Right atrium auricular region (tissue), 2 donors: ENCODE results near the gene TRIM62. TPM values are rescaled to one million over a fixed set of nuclear protein-coding genes. Genes with fewer than 3 reads are reported as not detected.

ENCODE experiments used
- DNase-seq: peaks from one replicate; pipeline ENCODE4 v3.0.0-alpha.2; 2019; ENCODE audit warnings: low spot score
- H3K27ac ChIP-seq, 2 donors: fragments of 200-600 bp; sonication (generic); 1 replicate in 1 of 2; 2 replicates in 1 of 2; pipeline ENCODE4 v1.5.1; 2016 to 2019
- H3K27me3 ChIP-seq, 2 donors: fragments of 200-600 bp; sonication (generic); one replicate each; pipeline versions ENCODE4 v1.5.1 to v1.6.0; 2017 to 2019
- H3K36me3 ChIP-seq: fragments of 200-600 bp; sonication (generic); one replicate; pipeline ENCODE4 v1.5.1; 2016
- H3K4me1 ChIP-seq, 2 donors: fragments of 200-600 bp; sonication (generic); one replicate each; pipeline versions ENCODE4 v1.5.1 to v1.6.0; 2017 to 2019
- H3K4me3 ChIP-seq, 2 donors: fragments of 200-600 bp; sonication (generic); 1 replicate in 1 of 2; 2 replicates in 1 of 2; pipeline ENCODE4 v1.5.1; 2017 to 2019; ENCODE audit warnings: mild to moderate bottlenecking in 1 of 2, moderate library complexity in 1 of 2
- H3K9me3 ChIP-seq, 2 donors: fragments of 200-600 bp; sonication (generic); one replicate each; pipeline ENCODE4 v1.5.1; 2019
- total RNA-seq, 2 donors: library from RNA; depleted of rRNA; stranded (reverse); fragments of >200 nt; gene quantifications; one replicate each; pipeline ENCODE4 v1.1.0, GENCODE V29; 2016
- TF ChIP-seq, protein P1 (sequence below), 2 donors: fragments of 200-600 bp; sonication (generic); IDR thresholded peaks; one replicate each; pipeline ENCODE4 v1.5.1; 2019; ENCODE audit warnings: antibody characterized with exemption in 2 of 2

Gene TRIM62
- total RNA-seq, 2 donors from 2014 or later: 2.4 to 6.8 TPM

DNA sequence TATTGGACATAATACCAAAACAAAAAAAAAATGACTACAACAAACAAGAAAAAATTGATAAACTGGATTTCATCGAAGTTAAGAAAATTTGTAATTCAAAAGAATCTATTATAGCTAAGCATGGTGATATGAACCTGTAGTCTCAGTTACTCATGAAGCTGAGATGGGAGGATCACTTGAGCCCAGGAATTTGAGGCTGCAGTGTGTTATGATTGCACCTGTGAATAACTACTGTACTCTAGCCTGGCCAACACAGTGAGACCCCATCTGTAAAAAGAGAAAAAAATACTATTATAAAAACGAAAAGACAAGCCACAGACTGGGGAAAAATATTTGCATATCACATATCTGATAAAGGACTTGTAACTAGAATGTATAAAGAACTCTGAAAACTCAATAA is 24.5 kb upstream of the TRIM62 start:
- TF ChIP-seq, protein P1, sequence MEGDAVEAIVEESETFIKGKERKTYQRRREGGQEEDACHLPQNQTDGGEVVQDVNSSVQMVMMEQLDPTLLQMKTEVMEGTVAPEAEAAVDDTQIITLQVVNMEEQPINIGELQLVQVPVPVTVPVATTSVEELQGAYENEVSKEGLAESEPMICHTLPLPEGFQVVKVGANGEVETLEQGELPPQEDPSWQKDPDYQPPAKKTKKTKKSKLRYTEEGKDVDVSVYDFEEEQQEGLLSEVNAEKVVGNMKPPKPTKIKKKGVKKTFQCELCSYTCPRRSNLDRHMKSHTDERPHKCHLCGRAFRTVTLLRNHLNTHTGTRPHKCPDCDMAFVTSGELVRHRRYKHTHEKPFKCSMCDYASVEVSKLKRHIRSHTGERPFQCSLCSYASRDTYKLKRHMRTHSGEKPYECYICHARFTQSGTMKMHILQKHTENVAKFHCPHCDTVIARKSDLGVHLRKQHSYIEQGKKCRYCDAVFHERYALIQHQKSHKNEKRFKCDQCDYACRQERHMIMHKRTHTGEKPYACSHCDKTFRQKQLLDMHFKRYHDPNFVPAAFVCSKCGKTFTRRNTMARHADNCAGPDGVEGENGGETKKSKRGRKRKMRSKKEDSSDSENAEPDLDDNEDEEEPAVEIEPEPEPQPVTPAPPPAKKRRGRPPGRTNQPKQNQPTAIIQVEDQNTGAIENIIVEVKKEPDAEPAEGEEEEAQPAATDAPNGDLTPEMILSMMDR (IDR thresholded peaks at IDR 0.05): no peak

DNA sequence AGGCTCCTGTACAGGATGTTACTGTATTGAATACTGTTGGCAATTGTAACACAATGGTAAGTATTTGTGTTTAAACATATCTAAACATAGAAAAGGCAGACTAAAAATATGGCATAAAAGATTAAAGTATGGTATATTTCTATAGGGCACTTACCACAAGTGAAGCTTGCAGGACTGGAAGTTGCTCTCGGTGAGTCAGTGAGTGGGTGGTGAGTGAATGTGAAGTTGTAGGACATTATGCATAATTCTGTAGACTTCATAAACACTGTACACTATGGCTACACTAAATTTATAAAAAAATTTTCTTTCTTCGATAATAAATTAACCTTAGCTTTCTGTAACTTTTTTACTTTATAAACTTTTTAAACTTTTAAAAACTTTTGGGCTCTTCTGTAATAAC is 13.7 kb upstream of the TRIM62 start:
- H3K36me3 ChIP-seq: no peaks in the 10 kb centered on the region
- no peak for DNase-seq
- no peak overlapping the region for H3K4me3 ChIP-seq
- TF ChIP-seq, protein P1 (IDR thresholded peaks at IDR 0.05): no peak
- no peaks in the 10 kb centered on the region for H3K27me3 ChIP-seq
- no peak overlapping the region for H3K27ac ChIP-seq
- no peaks in the 10 kb centered on the region for H3K9me3 ChIP-seq
- H3K4me1 ChIP-seq: no peaks in the 10 kb centered on the region

More for the DNA sequence above, 24.5 kb upstream of the TRIM62 start:
- Histone ChIP-seq H3K4me3 (no peak overlapping the region), H3K36me3 (no peaks in the 10 kb centered on the region), H3K27ac (no peak overlapping the region), H3K27me3 (no peaks in the 10 kb centered on the region), H3K9me3 (no peaks in the 10 kb centered on the region), H3K4me1 (no peaks in the 10 kb centered on the region)
- no peak for DNase-seq

DNA sequence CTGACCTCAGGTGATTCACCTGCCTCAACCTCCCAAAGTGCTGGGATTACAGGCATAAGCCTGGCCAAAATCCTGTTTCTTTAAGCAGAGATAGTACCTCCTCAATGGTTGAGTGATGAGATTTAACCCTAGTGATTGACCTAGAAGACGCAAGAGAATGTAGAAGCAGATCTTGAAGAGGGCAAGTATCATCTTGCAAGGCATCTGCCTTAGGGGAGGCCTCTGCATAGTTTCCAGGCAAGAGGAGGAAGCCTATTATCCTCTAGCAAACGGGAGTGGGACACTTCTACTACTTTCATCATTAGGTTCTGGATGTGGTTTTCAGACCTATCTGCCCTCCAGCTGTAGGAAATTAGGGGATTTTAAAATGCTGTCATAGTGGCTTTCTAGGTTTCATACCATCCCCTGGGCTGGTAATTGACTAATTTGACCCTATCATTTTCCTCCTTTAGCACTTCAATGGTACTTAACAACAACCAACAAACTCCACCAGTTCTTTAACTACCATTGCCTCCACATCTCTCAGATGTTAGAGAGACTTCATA is 10.0 kb upstream of the TRIM62 start:
- no peak overlapping the region for H3K27ac ChIP-seq
- no peak overlapping the region for H3K4me3 ChIP-seq
- TF ChIP-seq, protein P1 (IDR thresholded peaks at IDR 0.05): no peak
- H3K36me3 ChIP-seq: no peaks in the 10 kb centered on the region
- DNase-seq: no peak
- H3K9me3 ChIP-seq: no peaks in the 10 kb centered on the region
- H3K4me1 ChIP-seq: no peaks in the 10 kb centered on the region
- no peaks in the 10 kb centered on the region for H3K27me3 ChIP-seq

DNA sequence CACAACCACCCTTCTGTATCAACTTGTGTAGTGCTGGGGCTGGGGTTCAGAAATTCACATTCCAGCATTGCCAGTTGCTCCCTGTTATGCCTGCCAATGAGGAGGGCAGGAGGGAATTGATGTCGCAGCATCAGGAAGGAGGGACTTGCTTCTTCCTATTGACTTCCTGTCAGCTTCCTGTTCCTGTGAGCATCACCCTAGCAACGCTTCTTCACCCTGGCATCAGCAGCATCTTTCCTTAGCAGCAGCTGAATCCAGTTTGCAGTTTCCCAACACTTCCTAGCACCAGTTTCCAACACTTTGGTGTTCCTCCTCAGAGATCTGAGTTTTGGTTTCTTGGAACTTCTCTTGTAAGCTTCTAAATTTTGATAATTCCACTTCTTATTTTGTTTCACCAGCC is 8.9 kb upstream of the TRIM62 start:
- no peak for DNase-seq
- no peak overlapping the region for H3K27ac ChIP-seq
- H3K9me3 ChIP-seq: no peaks in the 10 kb centered on the region
- H3K4me3 ChIP-seq: no peak overlapping the region
- no peaks in the 10 kb centered on the region for H3K4me1 ChIP-seq
- H3K36me3 ChIP-seq: no peaks in the 10 kb centered on the region
- no peaks in the 10 kb centered on the region for H3K27me3 ChIP-seq
- TF ChIP-seq, protein P1 (IDR thresholded peaks at IDR 0.05): no peak

DNA sequence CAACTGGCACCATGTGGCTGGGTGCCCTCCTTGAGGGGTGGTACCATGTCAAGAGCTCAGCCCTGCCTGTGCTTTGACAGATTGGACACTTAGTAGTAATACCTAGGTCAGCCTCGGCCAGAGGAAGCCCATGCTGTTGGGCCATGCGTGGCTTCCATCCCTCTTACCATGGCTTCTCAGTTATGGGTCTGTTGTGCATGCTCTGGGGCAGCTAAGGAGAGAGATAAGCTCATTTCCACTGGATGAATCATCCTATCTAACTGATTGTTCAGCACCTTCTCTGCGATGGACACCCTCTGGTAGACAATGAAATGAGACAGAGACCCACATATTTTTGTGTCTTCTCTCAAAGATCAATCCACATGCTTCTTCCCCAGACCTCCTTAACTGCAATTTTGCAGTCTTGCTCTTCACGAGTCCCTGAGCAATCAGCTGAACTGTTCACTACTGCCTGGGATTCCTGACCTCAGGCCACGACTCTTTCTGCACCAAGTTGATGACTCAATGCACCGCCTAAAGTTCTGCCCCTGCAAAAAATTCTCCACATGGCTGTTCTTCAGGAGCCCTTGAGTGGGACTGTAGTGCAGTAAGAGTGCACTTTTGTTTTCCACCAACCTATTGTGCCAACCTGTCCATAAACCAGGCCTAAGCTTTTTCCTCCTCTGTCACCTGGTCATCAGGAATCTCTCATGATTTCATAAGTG is 6.9 kb upstream of the TRIM62 start:
- H3K27ac ChIP-seq: no peak overlapping the region
- no peaks in the 10 kb centered on the region for H3K36me3 ChIP-seq
- no peaks in the 10 kb centered on the region for H3K27me3 ChIP-seq
- no peak overlapping the region for H3K4me3 ChIP-seq
- H3K9me3 ChIP-seq: no peaks in the 10 kb centered on the region
- DNase-seq: no peak
- H3K4me1 ChIP-seq: no peaks in the 10 kb centered on the region
- TF ChIP-seq, protein P1 (IDR thresholded peaks at IDR 0.05): no peak

DNA sequence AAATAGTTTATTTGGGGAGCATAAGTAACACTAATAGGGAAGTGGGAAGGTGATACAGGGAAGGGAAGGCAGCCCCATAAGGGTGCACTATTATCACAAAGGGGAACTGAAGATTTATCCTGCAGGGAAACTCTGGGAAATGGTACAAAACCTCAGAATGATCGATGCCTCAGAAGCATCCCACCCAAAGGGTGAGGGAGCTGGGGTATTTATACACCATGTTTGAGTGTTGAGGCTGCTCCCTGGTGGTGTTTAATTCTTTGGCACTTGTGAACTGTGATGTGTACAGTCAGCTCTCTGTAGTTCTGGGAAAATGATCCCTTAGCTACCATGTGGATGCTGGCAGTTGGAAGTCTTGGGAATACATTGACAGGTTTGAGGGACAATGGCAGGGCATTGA is 5.1 kb upstream of the TRIM62 start:
- DNase-seq: no peak
- TF ChIP-seq, protein P1 (IDR thresholded peaks at IDR 0.05): no peak
- H3K4me1 ChIP-seq: peaks cover 0 to 9% of the 10 kb centered on the region in 2 donors
- no peak overlapping the region for H3K27ac ChIP-seq
- H3K4me3 ChIP-seq: no peak overlapping the region
- no peaks in the 10 kb centered on the region for H3K9me3 ChIP-seq
- H3K36me3 ChIP-seq: no peaks in the 10 kb centered on the region
- H3K27me3 ChIP-seq: no peaks in the 10 kb centered on the region
